Dendritic cell treated with granulocyte-macrophage colony-stimulating factor and Interleukin-4, amounts not matched to agents 40 ng/mL and 50 ng/mL, for 4 days (primary cell): ENCODE results near the gene EEF1G.
"Not testable (repeated sequence)": the region's sequence is repeated elsewhere in the genome, so short reads cannot be mapped to it uniquely, and the experiment has no call there.

Experiments
- H3K27ac Mint-ChIP-seq: one replicate; pipeline ENCODE4 v1.8.0; 2022; ENCODE audit warnings: mild to moderate bottlenecking, mixed read lengths
- H3K27me3 Mint-ChIP-seq: one replicate; pipeline ENCODE4 v1.8.0; 2022; ENCODE audit warnings: mild to moderate bottlenecking, mixed read lengths
- H3K36me3 Mint-ChIP-seq: one replicate; pipeline ENCODE4 v1.8.0; 2022; ENCODE audit warnings: low read depth, mixed read lengths
- H3K4me1 Mint-ChIP-seq: one replicate; pipeline ENCODE4 v1.8.0; 2022; ENCODE audit warnings: low read depth, mixed read lengths
- H3K4me3 Mint-ChIP-seq: one replicate; pipeline ENCODE4 v1.8.0; 2022; ENCODE audit warnings: mild to moderate bottlenecking, moderate library complexity, mixed read lengths
- H3K9me3 Mint-ChIP-seq: one replicate; pipeline ENCODE4 v1.8.0; 2022; ENCODE audit warnings: mixed read lengths
- intact Hi-C: fragments of 100-400 bp; cut with micrococcal nuclease; formaldehyde crosslinking; loops from one replicate; pipeline ENCODE4 v1.15.0; 2022

EEF1G gene

GRCh38 chr11:62560566-62561103 is 13.1 kb downstream of the EEF1G start:
- H3K27me3 Mint-ChIP-seq, result no peaks in the 10 kb centered on the region
- H3K4me3 Mint-ChIP-seq, result no peak overlapping the region
- H3K36me3 Mint-ChIP-seq, result peaks cover 88% of the 10 kb centered on the region
- intact Hi-C loops, result loop anchor here (1.0 to 5.0 kb wide), 3 partner anchors 14 to 163 kb away; partner anchors contain the start of gene AHNAK
- H3K4me1 Mint-ChIP-seq, result peaks cover 55% of the 10 kb centered on the region
- H3K27ac Mint-ChIP-seq, result peak overlapping the region; percentile 15
- H3K9me3 Mint-ChIP-seq, result no peaks in the 10 kb centered on the region

GRCh38 chr11:62559626-62560025 is 14.1 kb downstream of the EEF1G start:
- Mint-ChIP-seq H3K36me3 (peaks cover 78% of the 10 kb centered on the region), H3K4me1 (peaks cover 63% of the 10 kb centered on the region), H3K27ac (peak overlapping the region; percentile 15)
- H3K27me3 Mint-ChIP-seq, H3K4me3 Mint-ChIP-seq, H3K9me3 Mint-ChIP-seq: not testable (repeated sequence)
- intact Hi-C loops, result loop anchor here (1.0 to 5.0 kb wide), 3 partner anchors 13 to 162 kb away; partner anchors contain the start of gene AHNAK

DNA sequence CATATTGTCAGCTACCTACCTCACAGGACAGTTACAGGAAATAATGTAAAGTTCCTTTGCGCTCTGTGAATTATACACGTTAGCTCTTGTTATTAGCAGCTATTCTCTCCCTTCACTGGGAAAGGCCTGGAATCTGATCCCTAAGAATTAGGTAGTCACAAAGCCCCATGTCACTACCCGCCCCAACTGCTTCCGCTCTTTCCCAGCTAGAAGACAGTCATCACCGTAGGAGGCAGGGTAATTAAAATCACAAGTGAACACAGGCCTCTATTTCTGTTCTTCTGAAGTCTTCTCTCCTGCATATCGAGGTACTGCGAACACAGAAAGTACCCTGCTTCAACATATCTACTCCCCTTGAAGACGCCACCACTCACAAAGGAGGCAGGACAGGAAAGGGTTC is 14.5 kb downstream of the EEF1G start:
- intact Hi-C loops, result no loop called here
- peaks cover 67% of the 10 kb centered on the region for H3K4me1 Mint-ChIP-seq
- peaks cover 74% of the 10 kb centered on the region for H3K36me3 Mint-ChIP-seq
- H3K27me3 Mint-ChIP-seq, result no peaks in the 10 kb centered on the region
- H3K4me3 Mint-ChIP-seq, result no peak overlapping the region
- no peaks in the 10 kb centered on the region for H3K9me3 Mint-ChIP-seq
- H3K27ac Mint-ChIP-seq, result peak overlapping the region; percentile 13

- H3K27ac Mint-ChIP-seq, result peak overlapping the region; percentile 13
- H3K4me1 Mint-ChIP-seq, result peaks cover 68% of the 10 kb centered on the region
- H3K9me3 Mint-ChIP-seq, result no peaks in the 10 kb centered on the region
- no peaks in the 10 kb centered on the region for H3K27me3 Mint-ChIP-seq
- intact Hi-C loops, result no loop called here
- H3K4me3 Mint-ChIP-seq, result no peak overlapping the region
- peaks cover 68% of the 10 kb centered on the region for H3K36me3 Mint-ChIP-seq
These were observed 15.0 kb downstream of the EEF1G start for GRCh38 chr11:62558669-62559068.

- intact Hi-C loops, result loop anchor here (2.0 kb wide), 2 partner anchors 16 kb away; partner anchors contain the start of gene EEF1G
- no peaks in the 10 kb centered on the region for H3K9me3 Mint-ChIP-seq
- peaks cover 52% of the 10 kb centered on the region for H3K36me3 Mint-ChIP-seq
- peak overlapping the region; percentile 99 for H3K27ac Mint-ChIP-seq
- peaks cover 83% of the 10 kb centered on the region for H3K4me1 Mint-ChIP-seq
- H3K27me3 Mint-ChIP-seq, result no peaks in the 10 kb centered on the region
- peak overlapping the region; percentile 79 for H3K4me3 Mint-ChIP-seq
These were observed 16.6 kb downstream of the EEF1G start for GRCh38 chr11:62556875-62557631.

DNA sequence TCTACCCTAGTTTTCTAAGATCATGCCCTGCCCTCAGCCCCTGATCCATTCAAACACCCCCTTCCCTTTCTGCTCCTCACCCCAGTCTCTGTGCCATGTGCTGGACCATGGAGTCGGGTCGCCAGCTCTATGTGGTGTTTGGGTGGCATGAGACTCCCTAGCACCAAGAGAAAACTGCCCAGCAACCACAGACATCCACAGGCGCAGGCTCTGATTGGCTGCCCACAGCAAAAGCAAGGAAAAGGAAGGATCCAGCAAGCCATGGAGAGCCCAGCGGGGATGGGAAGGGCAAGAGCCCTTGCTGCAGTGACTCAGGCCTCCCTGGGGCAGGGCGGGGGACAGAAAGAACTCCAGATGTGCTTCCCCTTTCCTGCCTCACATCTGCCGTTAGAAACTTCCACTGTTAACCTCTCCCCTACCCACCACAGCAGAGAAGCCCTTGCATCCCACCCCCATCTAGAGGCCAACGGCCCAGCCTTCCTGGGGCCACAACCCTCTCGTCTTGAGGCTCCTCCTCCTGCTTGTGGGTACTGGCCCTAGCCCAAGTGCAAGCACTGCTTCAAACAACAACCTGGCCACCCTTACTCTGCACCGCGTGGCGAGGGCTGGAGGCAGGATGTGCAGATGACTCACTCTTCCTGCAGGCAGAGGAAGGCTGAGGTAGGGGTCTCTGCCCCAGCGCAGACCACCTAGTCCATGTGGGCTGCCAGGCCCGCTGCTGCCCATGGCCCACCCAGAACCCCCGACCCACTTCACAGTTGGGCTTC is 17.4 kb downstream of the EEF1G start:
- peak overlapping the region; percentile 99 for H3K27ac Mint-ChIP-seq
- H3K9me3 Mint-ChIP-seq, result no peaks in the 10 kb centered on the region
- intact Hi-C loops, result loop anchor here (2.0 kb wide), 2 partner anchors 15 to 17 kb away; partner anchors contain the start of gene EEF1G
- H3K36me3 Mint-ChIP-seq, result peaks cover 44% of the 10 kb centered on the region
- peak overlapping the region; percentile 79 for H3K4me3 Mint-ChIP-seq
- H3K4me1 Mint-ChIP-seq, result peaks cover 89% of the 10 kb centered on the region
- H3K27me3 Mint-ChIP-seq, result no peaks in the 10 kb centered on the region

DNA sequence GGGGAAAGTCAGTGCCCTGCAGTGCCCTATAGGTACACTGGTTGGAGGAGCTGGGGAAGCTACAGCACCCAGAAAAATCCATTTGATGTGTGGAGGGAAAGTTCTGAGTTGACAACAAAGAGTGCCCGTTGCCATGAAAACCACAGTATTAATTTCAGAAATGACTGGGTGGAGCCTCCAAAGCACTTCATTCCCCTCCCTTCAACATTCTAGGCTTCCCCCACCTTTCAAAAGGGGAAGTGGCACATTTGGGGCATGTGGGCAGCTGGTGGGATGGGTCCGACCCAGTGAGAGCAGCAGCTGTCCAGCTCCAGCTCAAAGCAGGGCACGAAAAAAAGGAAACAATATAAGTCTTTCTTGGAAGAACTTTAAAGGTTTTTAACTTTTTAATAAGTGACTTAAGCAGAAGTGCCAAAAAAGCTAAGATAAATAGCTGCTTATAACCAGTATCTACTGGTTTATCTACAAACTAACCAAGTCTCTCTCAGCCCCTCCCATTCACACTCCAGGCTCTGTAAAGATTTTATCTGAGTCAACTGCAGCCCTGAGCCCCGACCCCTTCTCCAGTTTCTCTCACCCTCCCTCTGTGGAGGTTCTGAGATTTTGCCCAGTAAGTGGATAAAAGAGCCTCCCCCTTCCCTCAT is 18.1 kb downstream of the EEF1G start:
- intact Hi-C loops, result loop anchor here (2.0 kb wide), 2 partner anchors 15 to 17 kb away; partner anchors contain the start of gene EEF1G
- peak overlapping the region; percentile 79 for H3K4me3 Mint-ChIP-seq
- H3K9me3 Mint-ChIP-seq, result no peaks in the 10 kb centered on the region
- H3K4me1 Mint-ChIP-seq, result peaks cover 89% of the 10 kb centered on the region
- H3K27me3 Mint-ChIP-seq, result no peaks in the 10 kb centered on the region
- peaks cover 37% of the 10 kb centered on the region for H3K36me3 Mint-ChIP-seq
- peak overlapping the region; percentile 99 for H3K27ac Mint-ChIP-seq

DNA sequence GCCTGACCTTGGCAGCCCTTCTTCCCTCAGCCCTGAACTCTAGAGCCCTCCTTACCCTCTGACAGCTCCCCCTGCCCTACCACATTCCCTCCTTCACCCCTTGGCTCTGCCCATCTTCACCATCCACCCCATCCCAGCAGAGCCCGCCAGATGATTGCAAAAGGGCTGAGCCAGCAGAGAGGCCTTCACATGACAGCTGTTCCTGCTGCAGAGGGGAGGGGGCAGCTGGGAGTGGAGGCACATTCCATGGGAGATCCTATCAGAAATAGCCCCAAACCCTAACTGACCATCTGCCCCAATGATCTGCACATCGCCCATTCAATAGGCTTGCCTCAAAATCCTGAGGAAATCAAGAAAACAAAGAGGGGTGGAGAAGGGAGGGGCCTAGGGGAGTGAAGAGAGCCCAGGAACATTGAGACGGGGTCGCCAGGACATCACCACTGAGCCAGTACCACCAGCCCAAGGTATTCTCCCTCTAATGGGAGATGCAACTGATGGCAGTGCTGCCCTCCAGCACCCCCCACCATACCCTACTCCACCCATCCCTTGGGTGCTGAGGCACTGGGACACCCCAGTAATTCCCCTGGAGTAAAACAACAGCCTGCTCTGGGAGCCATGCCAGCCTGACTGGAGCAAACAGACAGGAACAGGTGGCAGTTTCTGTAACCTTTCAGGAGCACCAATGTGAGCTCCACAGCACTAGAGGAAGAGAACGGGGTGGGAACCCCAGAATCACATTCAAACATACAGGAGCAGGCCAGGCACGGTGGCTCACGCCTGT is 19.1 kb downstream of the EEF1G start:
- intact Hi-C loops, result no loop called here
- H3K27me3 Mint-ChIP-seq, result no peaks in the 10 kb centered on the region
- H3K36me3 Mint-ChIP-seq, result peaks cover 27% of the 10 kb centered on the region
- H3K9me3 Mint-ChIP-seq, result no peaks in the 10 kb centered on the region
- peak overlapping the region; percentile 99 for H3K27ac Mint-ChIP-seq
- H3K4me1 Mint-ChIP-seq, result peaks cover 89% of the 10 kb centered on the region
- H3K4me3 Mint-ChIP-seq, result peak overlapping the region; percentile 79

- intact Hi-C loops, result loop anchor here (1.0 kb wide), 1 partner anchor 9 kb away; no protein-coding TSS in a partner anchor
- H3K9me3 Mint-ChIP-seq, result no peaks in the 10 kb centered on the region
- peak overlapping the region; percentile 99 for H3K27ac Mint-ChIP-seq
- peaks cover 21% of the 10 kb centered on the region for H3K36me3 Mint-ChIP-seq
- peak overlapping the region; percentile 79 for H3K4me3 Mint-ChIP-seq
- no peaks in the 10 kb centered on the region for H3K27me3 Mint-ChIP-seq
- H3K4me1 Mint-ChIP-seq, result peaks cover 90% of the 10 kb centered on the region
These were observed 19.8 kb downstream of the EEF1G start for GRCh38 chr11:62553839-62554361.

DNA sequence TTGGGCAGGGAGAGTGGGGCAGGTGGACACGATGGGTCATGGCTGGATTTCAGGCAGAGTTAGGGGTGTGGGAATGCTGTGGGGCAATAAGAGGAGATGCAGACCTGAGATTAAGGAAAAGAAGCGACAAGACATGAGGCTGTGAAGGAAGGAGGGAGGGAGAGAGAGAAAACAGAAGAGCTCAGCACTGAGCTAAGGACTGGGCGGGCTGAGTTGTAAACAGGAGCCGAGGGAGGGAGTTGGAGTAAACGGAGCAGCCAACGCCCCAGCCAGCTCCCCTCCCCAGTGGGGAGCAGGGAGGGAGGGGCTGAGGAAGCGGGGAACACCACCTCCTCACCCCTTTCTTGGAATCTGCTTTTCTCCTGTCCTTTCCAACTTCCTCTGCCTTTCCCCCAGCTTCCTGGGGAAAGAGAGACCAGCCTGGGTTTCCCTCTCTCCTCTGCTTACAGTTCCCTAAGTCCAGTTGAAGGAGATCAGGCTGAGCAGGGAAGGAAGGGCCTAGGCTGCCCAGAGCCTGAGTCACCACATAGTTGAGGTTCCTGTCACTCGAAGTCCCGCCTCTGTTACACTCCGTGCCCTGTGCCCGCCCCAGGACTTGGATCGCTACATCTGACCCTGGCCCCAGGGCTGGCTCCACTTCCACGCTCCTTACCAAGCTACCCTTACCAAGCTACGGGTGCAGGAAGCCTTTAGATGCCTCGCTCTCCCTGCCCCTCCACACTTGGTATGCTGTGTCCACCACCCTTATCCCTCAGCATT is 20.4 kb downstream of the EEF1G start:
- Mint-ChIP-seq H3K27ac (peak overlapping the region; percentile 99), H3K4me3 (peak overlapping the region; percentile 79), H3K36me3 (peaks cover 14% of the 10 kb centered on the region), H3K4me1 (peaks cover 96% of the 10 kb centered on the region), H3K9me3 (no peaks in the 10 kb centered on the region), H3K27me3 (peaks cover 2% of the 10 kb centered on the region)
- intact Hi-C loops, result loop anchor here (1.0 kb wide), 1 partner anchor 8 kb away; no protein-coding TSS in a partner anchor

DNA sequence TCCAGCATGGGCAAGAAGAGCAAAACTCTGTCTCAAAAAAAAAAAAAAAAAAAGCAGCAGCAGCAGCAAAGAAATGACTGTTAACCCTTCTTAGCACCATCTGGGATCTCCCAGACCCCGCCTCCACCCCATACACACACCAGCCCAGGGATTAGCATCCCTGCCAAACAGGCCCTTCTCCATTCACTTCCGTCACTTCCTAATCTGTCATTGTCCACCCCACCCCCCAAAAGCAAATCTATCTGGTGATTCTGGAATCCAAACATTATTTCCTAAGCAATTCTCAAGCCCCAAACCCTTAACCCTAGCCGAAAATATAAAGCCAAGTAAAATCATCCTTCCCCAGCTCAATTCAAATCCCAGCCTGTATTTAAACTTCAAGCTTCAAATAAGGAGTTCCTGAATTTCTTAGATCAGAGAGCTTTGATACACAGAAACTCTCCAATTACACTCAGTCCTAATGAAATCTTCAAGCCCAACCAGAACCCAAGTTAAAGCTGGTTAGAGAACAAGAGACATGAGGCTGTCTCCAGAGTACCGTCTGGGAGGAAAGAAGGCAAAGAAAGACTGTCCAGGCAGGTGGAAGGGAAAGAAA is 21.1 kb downstream of the EEF1G start:
- Mint-ChIP-seq H3K27me3 (peaks cover 4% of the 10 kb centered on the region), H3K4me3 (peak overlapping the region; percentile 71), H3K36me3 (peaks cover 8% of the 10 kb centered on the region), H3K9me3 (no peaks in the 10 kb centered on the region), H3K4me1 (peaks cover 97% of the 10 kb centered on the region), H3K27ac (peak overlapping the region; percentile 99)
- intact Hi-C loops, result loop anchor here (1.0 kb wide), 1 partner anchor 7 kb away; no protein-coding TSS in a partner anchor

- H3K9me3 Mint-ChIP-seq, H3K4me3 Mint-ChIP-seq, intact Hi-C loops, H3K36me3 Mint-ChIP-seq, H3K27me3 Mint-ChIP-seq: not testable (repeated sequence)
- peak overlapping the region; percentile 99 for H3K27ac Mint-ChIP-seq
- peaks cover 84% of the 10 kb centered on the region for H3K4me1 Mint-ChIP-seq
These were observed 23.2 kb downstream of the EEF1G start for GRCh38 chr11:62550478-62550877.
